Adipocyte (in vitro differentiated cells): ENCODE results near the gene CAMK1D.

Experiments
- DNase-seq: peaks from one replicate; pipeline ENCODE4 v3.0.0-alpha.2; 2015; ENCODE audit warnings: low read depth
- H3K27me3 ChIP-seq: replicated peaks from 2 replicates; pipeline ENCODE4 v1.7.0; 2013; ENCODE audit warnings: mild to moderate bottlenecking, low read length, moderate library complexity; ENCODE audit not compliant: control insufficient read depth, insufficient read depth
- H3K36me3 ChIP-seq: 2 replicates; pipeline ENCODE4 v1.7.0; 2013; ENCODE audit warnings: low read length, mild to moderate bottlenecking, moderate library complexity; ENCODE audit not compliant: control insufficient read depth, insufficient read depth, severe bottlenecking
- H3K4me1 ChIP-seq: 2 replicates; pipeline ENCODE4 v1.7.0; 2013; ENCODE audit warnings: mild to moderate bottlenecking, low read length, moderate library complexity; ENCODE audit not compliant: control insufficient read depth, insufficient read depth
- H3K4me3 ChIP-seq: 2 replicates; pipeline ENCODE4 v1.7.0; 2013; ENCODE audit warnings: mild to moderate bottlenecking, low read length, moderate library complexity
- H3K9ac ChIP-seq: 2 replicates; pipeline ENCODE4 v1.7.0; 2013; ENCODE audit warnings: mild to moderate bottlenecking, low read length, moderate library complexity
- H3K9me3 ChIP-seq: 2 replicates; pipeline ENCODE4 v1.7.0; 2013; ENCODE audit warnings: mild to moderate bottlenecking, low read length, moderate library complexity; ENCODE audit not compliant: control insufficient read depth

Gene CAMK1D

DNA sequence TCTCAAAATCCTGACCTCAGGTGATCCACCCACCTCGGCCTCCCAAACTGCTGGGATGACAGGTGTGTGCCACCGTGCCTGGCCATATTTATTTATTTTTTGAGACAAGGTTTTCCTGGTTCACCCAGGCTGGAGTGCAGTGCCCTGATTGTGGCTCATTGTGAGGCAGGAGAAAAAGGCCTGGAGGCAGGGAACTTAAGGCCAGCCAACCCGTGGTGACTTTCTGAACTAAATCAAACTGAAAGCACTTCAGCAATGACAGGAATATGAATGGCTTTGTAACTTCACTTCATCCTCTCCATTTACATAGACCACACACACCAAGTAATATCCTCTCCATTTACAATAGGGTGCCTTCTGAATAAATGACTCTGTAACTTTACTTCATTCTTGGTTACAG lies 527.8 kb downstream of the CAMK1D start:
- no peak for DNase-seq
- H3K9me3 ChIP-seq, result peaks cover 5% of the 10 kb centered on the region
- no peak overlapping the region for H3K4me3 ChIP-seq
- no peak overlapping the region for H3K9ac ChIP-seq
- peaks cover 32% of the 10 kb centered on the region for H3K27me3 ChIP-seq
- H3K36me3 ChIP-seq, result no peaks in the 10 kb centered on the region
- H3K4me1 ChIP-seq, result peaks cover 3% of the 10 kb centered on the region

DNA sequence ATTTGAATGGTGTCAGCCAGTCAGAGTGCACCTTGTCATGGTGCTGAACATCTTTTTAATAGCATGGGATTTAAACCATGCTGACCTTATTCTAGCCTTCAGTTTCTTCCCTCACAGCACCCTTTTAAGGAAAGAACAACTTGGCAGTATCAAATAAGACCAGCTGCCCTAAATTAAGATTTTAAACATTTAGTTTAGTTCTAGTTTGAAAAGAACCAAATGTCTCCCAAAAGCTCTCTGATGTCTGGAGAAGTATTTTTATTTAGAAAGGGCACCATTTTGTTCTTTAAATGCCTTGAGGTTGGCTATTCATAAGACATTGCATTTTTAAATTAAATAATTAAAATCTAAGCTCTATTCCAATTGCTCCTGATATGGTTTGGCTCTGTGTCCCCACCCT lies 531.1 kb downstream of the CAMK1D start:
- Histone ChIP-seq H3K9ac (no peak overlapping the region), H3K4me3 (no peak overlapping the region), H3K9me3 (peaks cover 5% of the 10 kb centered on the region), H3K36me3 (no peaks in the 10 kb centered on the region), H3K4me1 (peaks cover under 1% of the 10 kb centered on the region), H3K27me3 (peaks cover 14% of the 10 kb centered on the region)
- DNase-seq, result peak; percentile 24

DNA sequence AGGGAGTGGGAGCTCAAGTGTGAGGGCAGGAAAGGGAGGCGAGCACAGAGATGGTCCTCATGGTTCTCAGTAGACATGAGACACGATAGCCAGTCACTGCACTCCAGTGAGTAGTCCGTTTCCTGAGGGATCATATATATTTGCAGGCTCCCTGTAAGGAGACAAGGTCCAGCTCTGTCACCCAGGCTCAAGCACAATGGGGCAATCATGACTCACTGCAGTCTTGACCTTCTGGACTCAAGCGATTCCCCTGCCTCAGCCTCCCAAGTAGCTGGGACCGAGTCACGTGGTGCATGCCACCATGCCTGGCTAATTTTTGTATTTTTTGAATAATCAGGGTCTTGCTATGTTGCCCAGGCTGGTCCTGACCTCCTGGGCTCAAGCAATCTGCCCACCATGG lies 535.5 kb downstream of the CAMK1D start:
- peaks cover 1% of the 10 kb centered on the region for H3K27me3 ChIP-seq
- H3K36me3 ChIP-seq, result no peaks in the 10 kb centered on the region
- H3K4me1 ChIP-seq, result no peaks in the 10 kb centered on the region
- H3K4me3 ChIP-seq, result no peak overlapping the region
- H3K9me3 ChIP-seq, result peaks cover 3% of the 10 kb centered on the region
- no peak for DNase-seq
- H3K9ac ChIP-seq, result no peak overlapping the region
